ENCODE results near the gene DISP2. TPM values are rescaled to one million over a fixed set of nuclear protein-coding genes. Genes with fewer than 3 reads are reported as not detected.

DISP2 gene
- total RNA-seq, 1 donor from 2014 or later: 3.6 TPM

- H3K27ac Mint-ChIP-seq (ENCODE audit: unreplicated experiment): peak within 1 kb of the TSS; percentile 42
- H3K4me3 Mint-ChIP-seq (ENCODE audit: unreplicated experiment): peak within 1 kb of the TSS; percentile 77
- peaks cover 5% of the 10 kb centered on the region for H3K27me3 Mint-ChIP-seq (ENCODE audit: unreplicated experiment)
- DNase-seq (ENCODE audit: low spot score): no peak
- H3K36me3 Mint-ChIP-seq (ENCODE audit: low read depth, unreplicated experiment): no peaks in the 10 kb centered on the region
- peaks cover 17% of the 10 kb centered on the region for H3K4me1 Mint-ChIP-seq (ENCODE audit: unreplicated experiment)
- no peak for TF ChIP-seq CTCF (IDR thresholded peaks at IDR 0.05; ENCODE audit: unreplicated experiment)
- H3K9me3 Mint-ChIP-seq (ENCODE audit: unreplicated experiment): no peaks in the 10 kb centered on the region
Observed at GRCh38 chr15:40340740-40341400, 17.1 kb upstream of the DISP2 start, which contains the start of gene CCDC9B. Gene CCDC9B (minus strand): TSS chr15:40340939. CDS start chr15:40340819, 120 bp downstream.

GRCh38 chr15:40342416-40343320 lies 15.4 kb upstream of the DISP2 start:
- H3K4me1 Mint-ChIP-seq (ENCODE audit: unreplicated experiment): peaks cover 9% of the 10 kb centered on the region
- no peaks in the 10 kb centered on the region for H3K36me3 Mint-ChIP-seq (ENCODE audit: low read depth, unreplicated experiment)
- TF ChIP-seq CTCF (IDR thresholded peaks at IDR 0.05; ENCODE audit: unreplicated experiment): no peak
- no peak for DNase-seq (ENCODE audit: low spot score)
- H3K27me3 Mint-ChIP-seq (ENCODE audit: unreplicated experiment): peaks cover 3% of the 10 kb centered on the region
- H3K9me3 Mint-ChIP-seq (ENCODE audit: unreplicated experiment): no peaks in the 10 kb centered on the region
- no peak overlapping the region for H3K27ac Mint-ChIP-seq (ENCODE audit: unreplicated experiment)
- H3K4me3 Mint-ChIP-seq (ENCODE audit: unreplicated experiment): no peak overlapping the region

- Mint-ChIP-seq H3K9me3 (ENCODE audit: unreplicated experiment) (no peaks in the 10 kb centered on the region), H3K27me3 (ENCODE audit: unreplicated experiment) (peaks cover 3% of the 10 kb centered on the region), H3K4me1 (ENCODE audit: unreplicated experiment) (peaks cover 7% of the 10 kb centered on the region), H3K4me3 (ENCODE audit: unreplicated experiment) (no peak overlapping the region), H3K27ac (ENCODE audit: unreplicated experiment) (no peak overlapping the region), H3K36me3 (ENCODE audit: low read depth, unreplicated experiment) (no peaks in the 10 kb centered on the region)
- DNase-seq (ENCODE audit: low spot score): no peak
- no peak for TF ChIP-seq CTCF (IDR thresholded peaks at IDR 0.05; ENCODE audit: unreplicated experiment)
Observed at GRCh38 chr15:40343512-40343911, 14.5 kb upstream of the DISP2 start.

- H3K4me1 Mint-ChIP-seq (ENCODE audit: unreplicated experiment): peaks cover 8% of the 10 kb centered on the region
- H3K36me3 Mint-ChIP-seq (ENCODE audit: low read depth, unreplicated experiment): no peaks in the 10 kb centered on the region
- peaks cover 3% of the 10 kb centered on the region for H3K27me3 Mint-ChIP-seq (ENCODE audit: unreplicated experiment)
- no peak overlapping the region for H3K4me3 Mint-ChIP-seq (ENCODE audit: unreplicated experiment)
- no peak for DNase-seq (ENCODE audit: low spot score)
- no peak for TF ChIP-seq CTCF (IDR thresholded peaks at IDR 0.05; ENCODE audit: unreplicated experiment)
- no peak overlapping the region for H3K27ac Mint-ChIP-seq (ENCODE audit: unreplicated experiment)
- H3K9me3 Mint-ChIP-seq (ENCODE audit: unreplicated experiment): no peaks in the 10 kb centered on the region
Observed at GRCh38 chr15:40344217-40344616, 13.8 kb upstream of the DISP2 start.

Measured in endothelial cell (in vitro differentiated cells).